GM18498 (cell line): Measurements from ENCODE around the gene DUSP9.

Experiments
- ATAC-seq: cut with Tn5 transposase; IDR thresholded peaks from one replicate; pipeline ENCODE4 v1.9.1; 2021; ENCODE audit warnings: mild to moderate bottlenecking, moderate library complexity; ENCODE audit not compliant: unreplicated experiment

DUSP9 gene

GRCh38 chrX:153621949-153622598 is 24.9 kb upstream of the DUSP9 start:
- no peak for ATAC-seq

GRCh38 chrX:153622661-153623309 is 24.2 kb upstream of the DUSP9 start:
- ATAC-seq: no peak

GRCh38 chrX:153623310-153624029 is 23.5 kb upstream of the DUSP9 start:
- no peak for ATAC-seq

GRCh38 chrX:153624196-153625091 is 22.6 kb upstream of the DUSP9 start:
- no peak for ATAC-seq

- ATAC-seq: no peak
Observed at GRCh38 chrX:153625271-153626024, 21.6 kb upstream of the DUSP9 start.

- no peak for ATAC-seq
Observed at GRCh38 chrX:153626025-153626633, 20.9 kb upstream of the DUSP9 start.

- no peak for ATAC-seq
Observed at GRCh38 chrX:153626863-153627674, 19.9 kb upstream of the DUSP9 start.

GRCh38 chrX:153627675-153628111 is 19.3 kb upstream of the DUSP9 start:
- no peak for ATAC-seq

GRCh38 chrX:153628129-153628528 is 18.9 kb upstream of the DUSP9 start:
- no peak for ATAC-seq

GRCh38 chrX:153628665-153629064 is 18.3 kb upstream of the DUSP9 start:
- no peak for ATAC-seq

- ATAC-seq: no peak
Observed at GRCh38 chrX:153631346-153631745, 15.7 kb upstream of the DUSP9 start.

- no peak for ATAC-seq
Observed at GRCh38 chrX:153631907-153632594, 15.0 kb upstream of the DUSP9 start.

GRCh38 chrX:153632595-153632946 is 14.4 kb upstream of the DUSP9 start:
- no peak for ATAC-seq

- ATAC-seq: no peak
Observed at GRCh38 chrX:153633048-153633447, 14.0 kb upstream of the DUSP9 start.

- no peak for ATAC-seq
Observed at GRCh38 chrX:153633607-153634180, 13.3 kb upstream of the DUSP9 start.

- no peak for ATAC-seq
Observed at GRCh38 chrX:153634236-153634635, 12.8 kb upstream of the DUSP9 start.

GRCh38 chrX:153634832-153635231 is 12.2 kb upstream of the DUSP9 start:
- no peak for ATAC-seq

GRCh38 chrX:153635388-153635787 is 11.6 kb upstream of the DUSP9 start:
- no peak for ATAC-seq
